ENCODE results near the gene TAF11L4.
"Not testable (repeated sequence)": the region's sequence is repeated elsewhere in the genome, so short reads cannot be mapped to it uniquely, and the experiment has no call there.

Gene TAF11L4

DNA sequence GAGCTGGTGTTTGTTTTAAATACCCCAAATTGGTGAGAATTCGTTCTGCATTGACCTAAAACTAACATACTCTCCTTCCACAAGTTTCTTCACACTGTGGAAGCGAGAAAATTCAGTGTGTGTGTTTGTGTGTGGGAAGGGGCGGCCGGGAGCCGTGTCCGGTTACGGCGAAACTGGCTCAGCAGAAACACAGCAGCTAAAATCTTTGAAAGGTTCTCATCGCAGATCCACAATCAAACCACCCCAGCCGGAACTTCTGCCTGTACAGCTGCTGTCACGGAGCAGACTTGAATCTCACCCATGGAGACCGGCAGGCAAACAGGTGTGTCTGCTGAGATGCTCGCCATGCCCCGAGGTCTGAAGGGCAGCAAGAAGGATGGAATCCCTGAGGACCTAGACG is at the start of gene TAF11L4:
Gene TAF11L4 (plus strand): TSS at position 301 of the 400 bp plus-strand sequence.
- not testable (repeated sequence) for DNase-seq

DNA sequence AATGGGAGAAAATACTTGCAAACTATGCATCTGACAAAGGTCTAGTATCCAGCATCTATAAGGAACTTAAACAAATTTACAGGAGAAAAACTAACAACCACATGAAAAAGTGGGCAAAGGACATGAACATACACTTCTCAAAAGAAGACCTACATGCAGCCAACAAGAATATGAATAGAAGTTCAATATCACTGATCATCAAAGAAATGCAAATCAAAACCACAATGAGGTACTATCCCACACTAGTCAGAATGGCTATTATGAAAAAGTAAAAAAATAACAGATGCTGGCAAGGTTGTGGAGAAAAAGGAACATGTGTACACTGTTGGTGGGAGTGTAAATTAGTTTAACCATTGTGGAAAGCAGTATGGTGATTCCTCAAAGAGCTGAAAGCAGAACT is 46.5 kb upstream of the TAF11L4 start:
- not testable (repeated sequence) for DNase-seq

DNA sequence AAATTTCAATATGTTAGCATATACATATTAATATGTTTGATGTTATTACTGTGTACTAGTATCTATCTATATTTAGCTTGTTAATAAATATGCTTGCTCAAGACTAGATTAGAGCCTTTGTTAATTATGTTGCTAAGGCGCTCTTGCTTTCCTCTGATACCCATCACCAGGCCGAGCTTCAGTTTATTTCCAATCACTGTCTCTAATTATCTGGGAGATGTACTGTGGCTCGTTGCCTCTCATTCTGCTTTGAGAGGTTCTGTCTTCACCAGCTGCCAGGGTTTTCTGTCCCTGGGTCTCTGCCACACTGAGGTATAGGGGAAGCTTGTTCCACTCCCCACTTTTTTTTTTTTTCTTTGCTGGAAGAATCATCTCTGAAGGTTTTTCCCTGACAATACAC is 44.6 kb upstream of the TAF11L4 start:
- no peak for DNase-seq

DNA sequence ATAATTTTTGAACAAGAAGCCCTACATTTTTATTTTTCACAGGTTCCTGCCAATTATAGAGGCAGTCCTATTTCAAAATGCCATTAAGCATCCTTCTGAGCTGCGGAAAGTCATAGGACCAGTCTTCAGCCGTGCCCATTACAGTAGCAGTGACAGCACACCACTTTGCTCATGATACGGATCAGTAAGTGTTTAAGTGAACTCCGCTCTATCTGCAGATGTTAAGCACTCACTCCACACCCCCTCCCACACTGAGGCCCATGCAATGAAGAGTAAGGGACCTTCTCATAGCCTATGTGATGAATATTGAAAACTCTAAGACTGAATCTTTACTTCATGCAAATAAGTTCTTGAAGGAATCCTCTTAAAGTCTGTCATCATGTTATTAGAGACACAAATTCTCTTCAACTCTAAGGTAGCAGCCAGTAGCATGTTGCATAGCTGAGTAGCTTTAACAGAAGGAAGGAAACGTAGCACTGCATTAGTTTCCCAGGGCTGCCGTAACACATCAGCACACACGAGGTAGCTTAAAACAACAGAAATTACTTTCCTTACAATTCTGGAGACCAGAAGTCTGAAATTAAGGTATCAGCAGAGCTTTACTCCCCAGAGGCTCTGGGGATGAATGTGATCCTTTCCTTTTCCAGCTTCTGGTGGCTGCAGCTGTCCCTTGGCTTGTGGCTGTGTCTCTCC is 43.9 kb upstream of the TAF11L4 start:
- DNase-seq: no peak

DNA sequence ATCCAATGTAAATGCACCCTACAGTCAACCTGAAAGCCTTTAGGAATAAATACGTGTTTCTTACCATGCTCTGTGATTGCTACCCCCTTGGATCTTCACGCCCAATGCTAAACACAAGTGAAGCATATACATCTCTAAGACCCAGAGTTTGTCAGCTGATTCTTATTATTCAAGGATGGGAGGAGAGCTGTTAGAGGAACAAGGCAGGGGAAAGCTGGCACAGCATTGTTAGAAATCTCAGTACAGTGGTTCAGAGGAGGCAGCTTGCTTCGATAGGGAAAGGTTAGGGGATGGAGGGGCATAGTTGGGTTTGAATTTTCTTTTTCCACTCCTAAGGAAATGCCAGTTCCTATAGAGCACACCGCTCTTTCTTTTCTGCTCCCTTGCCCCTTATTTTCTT is 40.2 kb upstream of the TAF11L4 start:
- no peak for DNase-seq

DNA sequence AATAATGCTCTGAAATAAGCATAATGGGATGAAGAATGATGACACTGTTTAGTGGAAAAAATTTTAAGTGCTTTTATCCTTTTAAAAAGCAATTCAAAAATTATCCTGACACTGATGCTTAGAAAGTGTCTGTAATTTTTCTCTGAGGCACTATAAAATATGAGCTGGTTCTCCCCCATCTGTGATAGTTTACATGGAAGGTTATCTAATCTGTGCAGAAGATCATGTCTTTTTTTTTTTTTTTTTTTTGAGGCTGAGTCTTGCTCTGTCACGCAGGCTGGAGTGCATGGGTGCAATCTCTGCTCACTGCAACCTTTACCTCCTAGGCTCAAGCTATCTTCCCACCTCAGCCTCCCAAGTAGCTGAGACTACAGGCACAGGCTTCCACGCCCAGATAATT is 38.8 kb upstream of the TAF11L4 start:
- no peak for DNase-seq

DNA sequence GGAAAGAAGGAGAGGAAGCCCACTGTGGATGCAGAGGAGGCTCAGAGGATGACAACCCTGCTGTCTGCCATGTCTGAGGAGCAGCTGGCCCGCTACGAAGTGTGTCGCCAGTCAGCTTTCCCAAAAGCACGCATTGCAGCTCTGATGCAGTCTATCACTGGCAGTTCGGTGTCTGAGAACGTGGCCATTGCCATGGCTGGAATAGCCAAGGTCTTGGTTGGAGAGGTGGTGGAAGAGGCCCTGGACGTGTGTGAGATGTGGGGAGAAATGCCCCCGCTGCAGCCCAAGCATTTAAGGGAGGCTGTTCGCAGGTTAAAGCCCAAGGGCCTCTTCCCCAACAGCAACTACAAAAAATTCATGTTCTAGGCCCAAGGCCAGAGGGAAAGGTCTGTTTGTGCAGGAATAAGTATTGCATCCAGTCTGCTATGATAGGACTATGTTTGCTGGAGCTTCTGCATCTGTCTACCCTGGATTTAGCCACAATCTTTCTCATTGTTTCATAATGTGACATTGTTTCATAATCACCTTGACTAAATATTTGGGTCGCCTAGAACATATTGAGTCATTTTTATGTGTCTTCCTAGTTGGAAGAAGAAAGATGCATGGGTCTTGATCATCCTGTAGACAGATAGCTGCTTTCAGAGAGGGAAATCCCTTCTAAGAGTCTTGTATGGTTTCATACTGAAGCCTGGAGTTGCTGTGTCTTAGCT is 35.0 kb upstream of the TAF11L4 start:
- DNase-seq: not testable (repeated sequence)

DNA sequence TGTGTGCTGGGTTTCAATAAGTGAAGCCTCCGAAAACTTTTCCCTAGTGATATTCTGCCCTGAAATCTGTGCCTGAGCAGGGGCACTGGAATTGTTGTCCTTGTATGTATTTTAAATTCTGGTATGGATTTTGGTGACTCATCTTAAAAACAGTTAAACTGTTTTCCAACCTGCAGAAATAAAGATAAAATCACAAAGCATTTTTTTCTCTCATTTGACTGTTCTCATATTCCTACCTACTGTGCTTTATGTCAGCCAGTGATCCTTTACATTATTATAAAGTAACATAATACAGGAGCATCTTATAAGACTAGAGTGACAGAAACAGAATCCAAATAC is 34.5 kb upstream of the TAF11L4 start:
- DNase-seq: no peak

DNA sequence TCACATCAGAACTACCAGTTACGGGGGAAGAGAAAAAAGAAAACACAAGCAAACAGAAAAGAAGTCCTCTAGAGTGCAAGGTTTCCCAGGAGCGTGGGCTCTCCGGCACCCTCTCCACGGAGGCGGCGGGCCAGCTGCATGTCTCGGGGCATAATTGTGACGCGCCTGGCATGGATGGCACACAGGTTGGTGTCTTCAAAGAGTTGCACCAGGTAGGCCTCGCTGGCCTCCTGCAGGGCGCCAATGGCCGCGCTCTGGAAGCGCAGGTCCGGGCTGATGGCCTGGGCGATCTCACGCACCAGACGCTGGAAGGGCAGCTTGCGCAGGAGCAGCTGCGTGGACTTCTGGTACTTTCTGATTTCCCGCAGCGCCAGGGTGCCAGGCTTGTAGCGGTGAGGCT is 30.3 kb upstream of the TAF11L4 start:
- not testable (repeated sequence) for DNase-seq

DNA sequence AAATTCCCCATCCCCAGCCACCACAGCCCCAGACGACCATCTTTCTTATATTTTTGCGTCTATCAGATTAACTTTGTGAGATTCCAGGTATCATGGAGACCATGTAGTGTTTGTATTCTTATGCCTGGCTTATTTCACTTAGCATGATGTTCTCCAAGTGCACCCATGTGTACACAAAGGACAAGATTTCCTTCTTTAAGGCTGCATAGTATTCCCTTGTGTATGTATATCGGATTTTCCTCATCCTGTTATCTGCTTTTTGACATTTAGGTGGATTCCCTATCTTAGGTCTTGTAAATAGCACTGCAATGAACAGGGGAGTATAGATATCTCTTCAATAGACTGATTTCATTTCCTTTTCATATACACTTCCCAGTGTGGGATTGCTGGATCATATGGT is 28.8 kb upstream of the TAF11L4 start:
- DNase-seq: no peak

DNA sequence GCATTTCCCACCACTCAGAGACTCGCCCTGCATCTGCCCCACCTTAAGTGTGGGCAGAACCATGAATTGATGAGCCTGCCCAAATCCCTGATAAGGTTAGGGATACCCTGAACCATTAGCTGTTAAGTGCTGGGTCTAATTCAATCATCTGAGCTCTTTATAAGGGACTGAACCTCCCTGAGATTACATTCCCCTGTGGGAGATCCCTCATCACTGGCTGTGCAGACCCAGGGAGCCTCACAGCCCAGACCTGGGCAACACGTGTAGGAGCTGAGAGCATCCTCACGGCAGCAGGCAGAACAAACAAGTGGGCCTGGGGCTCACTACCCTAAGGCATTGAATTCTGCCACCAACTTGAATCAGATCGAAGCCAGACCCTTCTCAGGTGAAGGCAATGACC is 24.2 kb upstream of the TAF11L4 start:
- no peak for DNase-seq

DNA sequence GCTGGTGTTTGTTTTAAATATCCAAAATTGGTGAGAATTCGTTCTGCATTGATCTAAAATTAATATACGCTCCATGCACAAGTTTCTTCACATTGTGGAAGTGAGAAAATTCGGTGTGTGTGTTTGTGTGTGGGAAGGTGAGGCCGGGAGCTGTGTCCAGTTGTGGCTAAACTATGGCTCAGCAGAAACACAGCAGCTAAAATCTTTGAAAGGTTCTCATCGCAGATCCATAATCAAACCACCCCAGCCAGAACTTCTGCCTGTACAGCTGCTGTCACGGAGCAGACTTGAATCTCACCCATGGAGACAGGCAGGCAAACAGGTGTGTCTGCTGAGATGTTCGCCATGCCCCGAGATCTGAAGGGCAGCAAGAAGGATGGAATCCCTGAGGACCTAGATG is 23.7 kb upstream of the TAF11L4 start, which contains the start of gene TAF11L2:
Gene TAF11L2 (plus strand): TSS at position 301 of the 400 bp plus-strand sequence.
- not testable (repeated sequence) for DNase-seq

DNA sequence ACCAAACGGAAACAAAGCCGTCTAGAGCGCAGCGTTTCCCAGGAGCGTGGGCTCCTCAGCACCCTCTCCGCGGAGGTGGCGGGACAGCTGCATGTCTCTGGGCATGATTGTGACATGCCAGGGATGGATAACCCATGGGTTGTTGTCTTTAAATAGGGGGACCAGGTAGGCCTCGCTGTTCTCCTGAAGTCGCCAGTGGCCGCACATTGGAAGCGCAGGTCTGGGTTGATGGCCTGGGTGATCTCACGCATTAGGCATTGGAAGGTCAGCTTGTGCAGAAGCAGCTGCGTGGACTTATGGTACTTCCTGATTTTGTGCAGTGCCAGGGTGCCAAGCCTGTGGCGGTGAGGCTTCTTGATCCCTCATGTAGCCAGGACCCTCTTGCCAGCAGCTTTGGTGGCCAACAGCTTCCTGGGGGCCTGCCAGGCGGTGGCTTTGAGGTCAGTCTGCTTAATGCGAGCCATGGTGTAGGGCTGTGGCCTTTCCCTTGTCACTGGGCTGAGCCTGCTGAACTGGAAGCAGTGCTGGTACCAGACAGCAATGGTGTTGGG is 9.8 kb upstream of the TAF11L4 start:
- DNase-seq: no peak

DNA sequence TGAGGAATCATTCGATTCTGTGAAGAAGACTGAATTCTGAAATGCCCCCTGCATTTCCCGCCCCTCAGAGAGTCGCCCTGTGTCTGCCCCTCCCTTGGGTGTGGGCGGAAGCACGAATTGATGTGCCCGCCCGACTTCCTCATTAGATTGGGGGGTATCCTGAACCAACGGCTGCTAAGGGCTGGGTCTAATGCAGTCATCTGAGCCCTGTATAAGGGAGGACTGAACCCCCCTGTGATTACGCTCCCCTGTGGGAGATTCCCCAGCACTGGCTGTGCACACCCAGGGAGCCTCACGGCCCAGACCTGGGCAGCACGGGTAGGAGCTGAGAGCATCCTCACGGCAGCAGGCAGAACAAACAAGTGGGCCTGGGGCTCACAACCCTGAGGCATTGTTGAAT is 4.1 kb upstream of the TAF11L4 start:
- peak; percentile 24 for DNase-seq

DNA sequence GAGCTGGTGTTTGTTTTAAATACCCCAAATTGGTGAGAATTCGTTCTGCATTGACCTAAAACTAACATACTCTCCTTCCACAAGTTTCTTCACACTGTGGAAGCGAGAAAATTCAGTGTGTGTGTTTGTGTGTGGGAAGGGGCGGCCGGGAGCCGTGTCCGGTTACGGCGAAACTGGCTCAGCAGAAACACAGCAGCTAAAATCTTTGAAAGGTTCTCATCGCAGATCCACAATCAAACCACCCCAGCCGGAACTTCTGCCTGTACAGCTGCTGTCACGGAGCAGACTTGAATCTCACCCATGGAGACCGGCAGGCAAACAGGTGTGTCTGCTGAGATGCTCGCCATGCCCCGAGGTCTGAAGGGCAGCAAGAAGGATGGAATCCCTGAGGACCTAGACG is 3.5 kb upstream of the TAF11L4 start, which contains the start of gene TAF11L3:
Gene TAF11L3 (plus strand): TSS at position 301 of the 400 bp plus-strand sequence.
- DNase-seq: not testable (repeated sequence)

DNA sequence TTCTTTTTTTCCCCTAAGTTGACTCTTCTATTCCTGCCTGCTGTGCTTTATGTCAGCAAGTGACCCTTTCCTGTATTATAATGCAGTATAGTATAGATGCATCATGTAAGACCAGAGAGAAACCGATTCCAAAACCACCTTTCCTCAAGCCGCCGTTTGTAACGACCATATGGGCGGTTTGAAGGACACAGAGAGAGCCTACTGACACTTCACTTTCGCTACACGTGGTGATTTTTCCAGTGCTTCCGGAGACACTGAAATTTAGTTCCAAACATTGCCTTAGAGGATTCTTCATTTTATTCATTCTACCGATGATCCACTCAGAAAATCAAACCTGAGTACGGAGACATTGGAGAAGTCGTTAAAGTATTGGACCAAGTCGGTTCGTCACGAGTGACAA is 2.1 kb upstream of the TAF11L4 start:
- DNase-seq: not testable (repeated sequence)

DNA sequence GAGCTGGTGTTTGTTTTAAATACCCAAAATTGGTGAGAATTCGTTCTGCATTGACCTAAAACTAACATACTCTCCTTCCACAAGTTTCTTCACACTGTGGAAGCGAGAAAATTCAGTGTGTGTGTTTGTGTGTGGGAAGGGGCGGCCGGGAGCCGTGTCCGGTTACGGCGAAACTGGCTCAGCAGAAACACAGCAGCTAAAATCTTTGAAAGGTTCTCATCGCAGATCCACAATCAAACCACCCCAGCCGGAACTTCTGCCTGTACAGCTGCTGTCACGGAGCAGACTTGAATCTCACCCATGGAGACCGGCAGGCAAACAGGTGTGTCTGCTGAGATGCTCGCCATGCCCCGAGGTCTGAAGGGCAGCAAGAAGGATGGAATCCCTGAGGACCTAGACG is 3.3 kb downstream of the TAF11L4 start, which contains the start of gene TAF11L5:
Gene TAF11L5 (plus strand): TSS at position 301 of the 400 bp plus-strand sequence.
- not testable (repeated sequence) for DNase-seq

DNA sequence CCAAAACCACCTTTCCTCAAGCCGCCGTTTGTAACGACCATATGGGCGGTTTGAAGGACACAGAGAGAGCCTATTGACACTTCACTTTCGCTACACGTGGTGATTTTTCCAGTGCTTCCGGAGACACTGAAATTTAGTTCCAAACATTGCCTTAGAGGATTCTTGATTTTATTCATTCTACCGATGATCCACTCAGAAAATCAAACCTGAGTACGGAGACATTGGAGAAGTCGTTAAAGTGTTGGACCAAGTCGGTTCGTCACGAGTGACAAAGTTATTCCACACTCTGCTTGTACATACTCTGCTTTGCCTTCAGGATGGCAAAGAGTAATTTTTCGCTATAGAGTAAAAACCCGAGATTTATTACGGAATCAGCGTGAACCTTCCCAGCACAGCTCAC is 4.9 kb downstream of the TAF11L4 start:
- DNase-seq: peak; percentile 25

DNA sequence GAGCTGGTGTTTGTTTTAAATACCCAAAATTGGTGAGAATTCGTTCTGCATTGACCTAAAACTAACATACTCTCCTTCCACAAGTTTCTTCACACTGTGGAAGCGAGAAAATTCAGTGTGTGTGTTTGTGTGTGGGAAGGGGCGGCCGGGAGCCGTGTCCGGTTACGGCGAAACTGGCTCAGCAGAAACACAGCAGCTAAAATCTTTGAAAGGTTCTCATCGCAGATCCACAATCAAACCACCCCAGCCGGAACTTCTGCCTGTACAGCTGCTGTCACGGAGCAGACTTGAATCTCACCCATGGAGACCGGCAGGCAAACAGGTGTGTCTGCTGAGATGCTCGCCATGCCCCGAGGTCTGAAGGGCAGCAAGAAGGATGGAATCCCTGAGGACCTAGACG is 6.8 kb downstream of the TAF11L4 start, which contains the start of gene TAF11L6:
Gene TAF11L6 (plus strand): TSS at position 301 of the 400 bp plus-strand sequence.
- not testable (repeated sequence) for DNase-seq

Measured in stimulated activated CD8-positive, alpha-beta memory T cell treated with anti-CD3 and anti-CD28 coated beads, Interleukin-4, amount 100 ng/mL, for 48 hours (primary cell).